GM23338 (cell line): ENCODE data around the gene PCBP3. TPM values are rescaled to one million over a fixed set of nuclear protein-coding genes. Genes with fewer than 3 reads are reported as not detected.

Experiments
- JUNB ChIP-seq: IDR thresholded peaks from one replicate; pipeline ENCODE4 v1.6.1; 2016; ENCODE audit warnings: antibody characterized with exemption; ENCODE audit not compliant: unreplicated experiment
- ZNF114 ChIP-seq: fragments of 250-450 bp; sonication (Bioruptor Pico); IDR thresholded peaks from 2 replicates; pipeline ENCODE4 v1.5.0; 2020; ENCODE audit warnings: mild to moderate bottlenecking, moderate library complexity
- polyA plus RNA-seq: library from polyadenylated mRNA; unstranded; fragments of >200 nt; fragmentation: Nextera tagmentation; extraction: Ambion mirVana; gene quantifications from 2 replicates; pipeline ENCODE4 v1.2.1, GENCODE V29; 2016
- total RNA-seq: library from RNA; depleted of rRNA; stranded (reverse); fragments of >200 nt; shearing (Covaris generic); gene quantifications from 2 replicates; pipeline ENCODE4 v1.2.3, GENCODE V29; 2014
- TF ChIP-seq, protein P1 (sequence below): fragments of 250-450 bp; sonication (Bioruptor Pico); IDR thresholded peaks from 2 replicates; pipeline ENCODE4 v1.5.0; 2020; ENCODE audit warnings: mild to moderate bottlenecking, moderate library complexity
- TF ChIP-seq, protein P2 (sequence below): IDR thresholded peaks from one replicate; pipeline ENCODE4 v1.6.1; 2018; ENCODE audit warnings: antibody characterized with exemption; ENCODE audit not compliant: unreplicated experiment

The PCBP3 gene
- total and polyA plus RNA-seq, 2 experiments from 2014 or later, result 7.1 to 9.1 TPM

DNA sequence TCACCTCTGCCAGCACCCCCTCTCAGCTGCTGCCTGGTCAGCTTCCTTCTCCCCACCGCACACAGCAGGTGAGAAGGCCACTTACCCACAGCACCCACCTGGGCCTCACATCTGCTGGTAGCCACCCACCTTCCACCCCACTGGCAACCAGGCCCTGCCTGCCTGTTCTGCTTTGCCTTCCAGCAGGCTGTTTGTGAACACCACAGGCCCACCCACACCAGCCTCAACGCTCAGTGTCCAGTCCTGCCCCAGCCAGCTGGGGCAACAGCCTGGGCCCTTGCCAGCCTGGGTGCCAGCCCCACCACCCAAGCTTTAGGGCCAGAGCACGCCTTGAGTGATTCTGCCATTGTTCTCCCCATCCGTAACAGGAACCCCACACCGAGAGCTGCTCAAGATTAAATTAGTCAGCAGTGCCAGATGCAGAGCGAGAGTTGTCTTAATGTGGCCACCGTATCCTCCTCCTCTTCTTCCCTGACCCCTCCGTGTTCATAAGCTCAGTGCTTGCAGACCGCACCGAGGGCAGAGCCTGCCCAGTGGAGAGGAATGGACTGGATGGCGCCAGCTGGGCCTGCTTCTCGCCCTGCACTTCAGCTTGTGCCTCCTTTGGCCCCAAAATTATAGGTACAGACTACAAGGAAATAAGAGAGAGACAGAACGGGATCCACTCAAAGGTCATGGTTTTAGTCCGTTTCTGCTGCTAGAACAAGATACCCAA, 217.8 kb downstream of the PCBP3 start (continued):
- TF ChIP-seq, protein P1, sequence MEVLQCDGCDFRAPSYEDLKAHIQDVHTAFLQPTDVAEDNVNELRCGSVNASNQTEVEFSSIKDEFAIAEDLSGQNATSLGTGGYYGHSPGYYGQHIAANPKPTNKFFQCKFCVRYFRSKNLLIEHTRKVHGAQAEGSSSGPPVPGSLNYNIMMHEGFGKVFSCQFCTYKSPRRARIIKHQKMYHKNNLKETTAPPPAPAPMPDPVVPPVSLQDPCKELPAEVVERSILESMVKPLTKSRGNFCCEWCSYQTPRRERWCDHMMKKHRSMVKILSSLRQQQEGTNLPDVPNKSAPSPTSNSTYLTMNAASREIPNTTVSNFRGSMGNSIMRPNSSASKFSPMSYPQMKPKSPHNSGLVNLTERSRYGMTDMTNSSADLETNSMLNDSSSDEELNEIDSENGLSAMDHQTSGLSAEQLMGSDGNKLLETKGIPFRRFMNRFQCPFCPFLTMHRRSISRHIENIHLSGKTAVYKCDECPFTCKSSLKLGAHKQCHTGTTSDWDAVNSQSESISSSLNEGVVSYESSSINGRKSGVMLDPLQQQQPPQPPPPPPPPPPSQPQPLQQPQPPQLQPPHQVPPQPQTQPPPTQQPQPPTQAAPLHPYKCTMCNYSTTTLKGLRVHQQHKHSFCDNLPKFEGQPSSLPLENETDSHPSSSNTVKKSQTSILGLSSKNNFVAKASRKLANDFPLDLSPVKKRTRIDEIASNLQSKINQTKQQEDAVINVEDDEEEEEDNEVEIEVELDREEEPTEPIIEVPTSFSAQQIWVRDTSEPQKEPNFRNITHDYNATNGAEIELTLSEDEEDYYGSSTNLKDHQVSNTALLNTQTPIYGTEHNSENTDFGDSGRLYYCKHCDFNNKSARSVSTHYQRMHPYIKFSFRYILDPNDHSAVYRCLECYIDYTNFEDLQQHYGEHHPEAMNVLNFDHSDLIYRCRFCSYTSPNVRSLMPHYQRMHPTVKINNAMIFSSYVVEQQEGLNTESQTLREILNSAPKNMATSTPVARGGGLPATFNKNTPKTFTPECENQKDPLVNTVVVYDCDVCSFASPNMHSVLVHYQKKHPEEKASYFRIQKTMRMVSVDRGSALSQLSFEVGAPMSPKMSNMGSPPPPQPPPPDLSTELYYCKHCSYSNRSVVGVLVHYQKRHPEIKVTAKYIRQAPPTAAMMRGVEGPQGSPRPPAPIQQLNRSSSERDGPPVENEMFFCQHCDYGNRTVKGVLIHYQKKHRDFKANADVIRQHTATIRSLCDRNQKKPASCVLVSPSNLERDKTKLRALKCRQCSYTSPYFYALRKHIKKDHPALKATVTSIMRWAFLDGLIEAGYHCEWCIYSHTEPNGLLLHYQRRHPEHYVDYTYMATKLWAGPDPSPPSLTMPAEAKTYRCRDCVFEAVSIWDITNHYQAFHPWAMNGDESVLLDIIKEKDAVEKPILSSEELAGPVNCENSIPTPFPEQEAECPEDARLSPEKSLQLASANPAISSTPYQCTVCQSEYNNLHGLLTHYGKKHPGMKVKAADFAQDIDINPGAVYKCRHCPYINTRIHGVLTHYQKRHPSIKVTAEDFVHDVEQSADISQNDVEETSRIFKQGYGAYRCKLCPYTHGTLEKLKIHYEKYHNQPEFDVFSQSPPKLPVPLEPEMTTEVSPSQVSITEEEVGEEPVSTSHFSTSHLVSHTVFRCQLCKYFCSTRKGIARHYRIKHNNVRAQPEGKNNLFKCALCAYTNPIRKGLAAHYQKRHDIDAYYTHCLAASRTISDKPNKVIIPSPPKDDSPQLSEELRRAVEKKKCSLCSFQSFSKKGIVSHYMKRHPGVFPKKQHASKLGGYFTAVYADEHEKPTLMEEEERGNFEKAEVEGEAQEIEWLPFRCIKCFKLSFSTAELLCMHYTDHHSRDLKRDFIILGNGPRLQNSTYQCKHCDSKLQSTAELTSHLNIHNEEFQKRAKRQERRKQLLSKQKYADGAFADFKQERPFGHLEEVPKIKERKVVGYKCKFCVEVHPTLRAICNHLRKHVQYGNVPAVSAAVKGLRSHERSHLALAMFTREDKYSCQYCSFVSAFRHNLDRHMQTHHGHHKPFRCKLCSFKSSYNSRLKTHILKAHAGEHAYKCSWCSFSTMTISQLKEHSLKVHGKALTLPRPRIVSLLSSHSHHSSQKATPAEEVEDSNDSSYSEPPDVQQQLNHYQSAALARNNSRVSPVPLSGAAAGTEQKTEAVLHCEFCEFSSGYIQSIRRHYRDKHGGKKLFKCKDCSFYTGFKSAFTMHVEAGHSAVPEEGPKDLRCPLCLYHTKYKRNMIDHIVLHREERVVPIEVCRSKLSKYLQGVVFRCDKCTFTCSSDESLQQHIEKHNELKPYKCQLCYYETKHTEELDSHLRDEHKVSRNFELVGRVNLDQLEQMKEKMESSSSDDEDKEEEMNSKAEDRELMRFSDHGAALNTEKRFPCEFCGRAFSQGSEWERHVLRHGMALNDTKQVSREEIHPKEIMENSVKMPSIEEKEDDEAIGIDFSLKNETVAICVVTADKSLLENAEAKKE, result no peak
- TF ChIP-seq ZNF114 (CRISPR knock-in tag) (no peak), JUNB (no peak)
- TF ChIP-seq, protein P2, sequence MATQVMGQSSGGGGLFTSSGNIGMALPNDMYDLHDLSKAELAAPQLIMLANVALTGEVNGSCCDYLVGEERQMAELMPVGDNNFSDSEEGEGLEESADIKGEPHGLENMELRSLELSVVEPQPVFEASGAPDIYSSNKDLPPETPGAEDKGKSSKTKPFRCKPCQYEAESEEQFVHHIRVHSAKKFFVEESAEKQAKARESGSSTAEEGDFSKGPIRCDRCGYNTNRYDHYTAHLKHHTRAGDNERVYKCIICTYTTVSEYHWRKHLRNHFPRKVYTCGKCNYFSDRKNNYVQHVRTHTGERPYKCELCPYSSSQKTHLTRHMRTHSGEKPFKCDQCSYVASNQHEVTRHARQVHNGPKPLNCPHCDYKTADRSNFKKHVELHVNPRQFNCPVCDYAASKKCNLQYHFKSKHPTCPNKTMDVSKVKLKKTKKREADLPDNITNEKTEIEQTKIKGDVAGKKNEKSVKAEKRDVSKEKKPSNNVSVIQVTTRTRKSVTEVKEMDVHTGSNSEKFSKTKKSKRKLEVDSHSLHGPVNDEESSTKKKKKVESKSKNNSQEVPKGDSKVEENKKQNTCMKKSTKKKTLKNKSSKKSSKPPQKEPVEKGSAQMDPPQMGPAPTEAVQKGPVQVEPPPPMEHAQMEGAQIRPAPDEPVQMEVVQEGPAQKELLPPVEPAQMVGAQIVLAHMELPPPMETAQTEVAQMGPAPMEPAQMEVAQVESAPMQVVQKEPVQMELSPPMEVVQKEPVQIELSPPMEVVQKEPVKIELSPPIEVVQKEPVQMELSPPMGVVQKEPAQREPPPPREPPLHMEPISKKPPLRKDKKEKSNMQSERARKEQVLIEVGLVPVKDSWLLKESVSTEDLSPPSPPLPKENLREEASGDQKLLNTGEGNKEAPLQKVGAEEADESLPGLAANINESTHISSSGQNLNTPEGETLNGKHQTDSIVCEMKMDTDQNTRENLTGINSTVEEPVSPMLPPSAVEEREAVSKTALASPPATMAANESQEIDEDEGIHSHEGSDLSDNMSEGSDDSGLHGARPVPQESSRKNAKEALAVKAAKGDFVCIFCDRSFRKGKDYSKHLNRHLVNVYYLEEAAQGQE, result no peak
